Stomach (tissue), 9 donors: ENCODE results near the gene CCNQ. TPM values are rescaled to one million over a fixed set of nuclear protein-coding genes. Genes with fewer than 3 reads are reported as not detected.

Experiments
- DNase-seq, 2 donors: peaks; one replicate each; pipeline versions ENCODE4 v3.0.0 to v3.0.0-alpha.2; 2013 to 2019
- H3K27ac ChIP-seq, 5 donors: fragments of 200-600 bp in 4 of 5; sonication (generic) in 4 of 5; one replicate each; pipeline ENCODE4 v1.5.1; 2013 to 2019; ENCODE audit warnings: mild to moderate bottlenecking in 1 of 5, moderate library complexity in 1 of 5
- H3K27me3 ChIP-seq, 3 donors: fragments of 200-600 bp; sonication (generic); one replicate each; pipeline ENCODE4 v1.5.1; 2017 to 2019; ENCODE audit warnings: mixed run types in 1 of 3
- H3K36me3 ChIP-seq, 4 donors: fragments of 200-600 bp; sonication (generic); 1 replicate in 3 of 4; 2 replicates in 1 of 4; pipeline ENCODE4 v1.5.1; 2016 to 2019
- H3K4me1 ChIP-seq, 4 donors: fragments of 200-600 bp; sonication (generic); one replicate each; pipeline ENCODE4 v1.5.1; 2016 to 2019
- H3K4me3 ChIP-seq, 4 donors: fragments of 200-600 bp; sonication (generic) in 3 of 4; one replicate each; pipeline ENCODE4 v1.5.1; 2016 to 2019; ENCODE audit warnings: mild to moderate bottlenecking in 1 of 4
- H3K9me3 ChIP-seq, 4 donors: fragments of 200-600 bp; sonication (generic); one replicate each; pipeline ENCODE4 v1.5.1; 2016 to 2019
- EP300 ChIP-seq: sonication (generic); formaldehyde crosslinking; IDR thresholded peaks from one replicate; pipeline ENCODE4 v1.6.1; 2017; ENCODE audit warnings: antibody characterized with exemption
- POLR2A ChIP-seq, 4 donors: fragments of 450-650 bp; IDR thresholded peaks; one replicate each; pipeline ENCODE4 v1.6.1; 2016; ENCODE audit warnings: antibody characterized with exemption in 4 of 4, control low read depth in 2 of 4, mild to moderate bottlenecking in 1 of 4, moderate library complexity in 1 of 4
- POLR2AphosphoS5 ChIP-seq, 3 donors: sonication (generic); formaldehyde crosslinking; IDR thresholded peaks; one replicate each; pipeline ENCODE4 v1.6.1; 2016; ENCODE audit warnings: antibody characterized with exemption in 3 of 3
- WGBS, 5 donors: extraction: QIAGEN DNeasy Blood & Tissue Kit in 3 of 5; methylation state at CpG; one replicate each; pipeline versions ENCODE4 v1.1.5 to v1.1.7; 2013 to 2018; 5-methylcytosine and 5-hydroxymethylcytosine counted together
- intact Hi-C: fragments of 100-400 bp; cut with DNase I; formaldehyde crosslinking; loops from one replicate; pipeline ENCODE4 v1.15.1; 2023; ENCODE audit warnings: low total_unique reads
- polyA plus RNA-seq, 3 donors: library from polyadenylated mRNA; stranded (reverse); fragments of 200-250 nt; gene quantifications; one replicate each; pipeline ENCODE4 v1.2.3, GENCODE V29; 2013
- total RNA-seq, 5 donors: library from RNA; depleted of rRNA; stranded (reverse); fragments of >200 nt; gene quantifications; one replicate each; pipeline versions ENCODE4 v1.1.0 to v1.2.3, GENCODE V29; 2014 to 2016
- TF ChIP-seq, protein P1 (sequence below), 7 experiments: fragments of 450-650 bp in 4 of 7; fragments of 200-600 bp in 3 of 7; sonication (generic) in 3 of 7; IDR thresholded peaks; one replicate each; pipeline ENCODE4 v1.5.1; 2016 to 2019; ENCODE audit warnings: antibody characterized with exemption in 7 of 7, control low read depth in 2 of 7, mild to moderate bottlenecking in 1 of 7
- donor health status: healthy with polysubstance abuse.
- donor health status: Bipolar disorder and iron deficiency.
- donor health status: healthy.

Gene CCNQ
- total and polyA plus RNA-seq, 8 donors, result 0.58 to 55.4 (median 26.2) TPM; not detected in 1

DNA sequence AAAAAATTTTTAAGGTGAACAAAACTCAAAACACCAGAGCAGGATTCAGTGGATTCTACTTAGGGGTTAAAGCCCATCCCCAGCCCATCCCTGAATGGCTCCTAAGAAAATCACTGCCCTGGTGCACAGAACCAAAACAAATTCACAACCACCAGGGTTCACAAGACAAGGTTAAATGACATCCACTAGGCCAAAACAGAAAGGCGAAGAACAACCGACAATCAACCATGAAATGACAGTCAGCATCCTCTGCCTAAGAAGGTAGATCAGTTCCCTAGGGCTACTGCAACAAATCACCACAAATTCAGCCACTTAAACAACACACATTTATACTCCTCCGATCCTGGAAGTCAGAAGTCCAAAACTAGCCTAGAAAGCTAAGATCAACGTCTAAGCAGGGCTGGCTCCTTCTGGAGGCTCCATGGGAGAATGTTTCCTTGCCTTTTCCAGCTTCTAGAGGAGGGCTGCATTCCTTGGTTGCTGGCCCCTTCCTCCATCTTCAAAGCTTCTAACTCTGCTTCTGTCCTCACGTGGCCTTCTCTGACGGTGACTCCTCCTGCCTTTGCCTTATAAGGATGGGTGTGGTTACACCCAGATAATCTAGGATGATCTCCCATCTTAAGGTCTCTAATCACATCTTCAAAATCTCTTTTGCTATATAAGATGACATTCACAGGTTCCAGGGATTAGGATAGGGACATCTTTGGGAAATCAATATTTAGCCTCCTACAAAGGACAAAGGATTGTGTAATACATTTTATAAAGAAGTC is 1.8 kb downstream of the CCNQ start:
- Histone ChIP-seq H3K27me3 (no peaks in the 10 kb centered on the region), H3K4me3 (peak overlapping the region in 1 of 4 donors; percentile 90), H3K4me1 (peaks cover 4 to 27% (median 17%) of the 10 kb centered on the region in 4 donors), H3K9me3 (peaks cover 0 to 16% (median 4%) of the 10 kb centered on the region in 4 donors), H3K36me3 (peaks cover 4 to 41% (median 35%) of the 10 kb centered on the region in 4 donors), H3K27ac (no peak overlapping the region)
- no peak for DNase-seq
- intact Hi-C loops, result no loop called here
- WGBS, 5 donors, result 80 to 89% (median 82%) methylated on average over 6 of the region's 6 CpGs
- TF ChIP-seq POLR2AphosphoS5 (IDR thresholded peaks at IDR 0.05) (no peak), EP300 (no peak), POLR2A (IDR thresholded peaks at IDR 0.05) (no peak)
- TF ChIP-seq, protein P1, sequence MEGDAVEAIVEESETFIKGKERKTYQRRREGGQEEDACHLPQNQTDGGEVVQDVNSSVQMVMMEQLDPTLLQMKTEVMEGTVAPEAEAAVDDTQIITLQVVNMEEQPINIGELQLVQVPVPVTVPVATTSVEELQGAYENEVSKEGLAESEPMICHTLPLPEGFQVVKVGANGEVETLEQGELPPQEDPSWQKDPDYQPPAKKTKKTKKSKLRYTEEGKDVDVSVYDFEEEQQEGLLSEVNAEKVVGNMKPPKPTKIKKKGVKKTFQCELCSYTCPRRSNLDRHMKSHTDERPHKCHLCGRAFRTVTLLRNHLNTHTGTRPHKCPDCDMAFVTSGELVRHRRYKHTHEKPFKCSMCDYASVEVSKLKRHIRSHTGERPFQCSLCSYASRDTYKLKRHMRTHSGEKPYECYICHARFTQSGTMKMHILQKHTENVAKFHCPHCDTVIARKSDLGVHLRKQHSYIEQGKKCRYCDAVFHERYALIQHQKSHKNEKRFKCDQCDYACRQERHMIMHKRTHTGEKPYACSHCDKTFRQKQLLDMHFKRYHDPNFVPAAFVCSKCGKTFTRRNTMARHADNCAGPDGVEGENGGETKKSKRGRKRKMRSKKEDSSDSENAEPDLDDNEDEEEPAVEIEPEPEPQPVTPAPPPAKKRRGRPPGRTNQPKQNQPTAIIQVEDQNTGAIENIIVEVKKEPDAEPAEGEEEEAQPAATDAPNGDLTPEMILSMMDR (IDR thresholded peaks at IDR 0.05), result no peak

DNA sequence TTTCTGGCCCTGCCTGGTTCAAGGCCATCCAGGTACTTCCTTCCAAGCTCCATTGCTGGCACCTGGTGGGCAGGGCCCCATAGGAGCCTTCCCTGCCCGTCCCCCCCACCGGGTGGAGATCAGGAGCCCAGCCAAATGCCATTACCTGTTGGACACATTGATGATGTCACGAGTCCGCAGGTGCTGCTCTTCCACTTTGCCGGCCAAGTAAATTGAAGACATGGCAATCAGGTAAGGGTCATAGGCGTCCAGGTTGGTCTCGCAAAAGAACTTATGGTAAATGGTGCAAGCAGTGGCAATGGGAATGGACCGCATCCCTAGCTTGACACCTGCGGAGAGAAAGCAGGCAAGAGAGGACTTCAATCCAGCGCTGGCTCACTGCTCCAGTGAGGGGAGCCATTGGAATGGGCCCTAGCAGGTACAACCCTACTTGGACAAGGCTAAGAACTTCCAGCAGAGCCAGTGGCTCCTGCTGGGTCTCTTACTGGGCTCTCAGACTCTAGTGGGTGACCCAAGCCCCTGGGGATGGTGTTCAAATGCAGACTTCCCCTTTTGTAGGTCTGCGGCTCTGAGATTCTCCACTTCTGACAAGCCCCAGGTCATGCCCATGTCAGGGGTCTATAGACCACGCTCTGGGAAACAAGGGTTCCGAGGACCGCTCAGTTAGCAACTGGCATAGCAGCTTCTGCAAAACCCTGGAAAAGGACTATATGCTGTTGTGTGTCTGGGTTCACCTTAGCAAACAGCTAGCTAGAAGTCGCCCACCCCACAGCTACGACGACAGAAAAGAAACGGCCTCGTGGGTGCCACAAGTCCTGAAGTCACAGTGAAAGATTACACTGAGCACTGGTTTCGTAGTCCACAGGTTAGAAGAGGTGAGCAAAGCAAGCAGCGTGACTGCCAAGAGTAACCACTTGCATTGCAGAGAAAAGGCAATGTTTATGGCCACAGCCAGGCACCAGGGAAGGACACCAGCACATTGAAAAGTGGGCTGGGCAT is 2.8 kb downstream of the CCNQ start:
- Histone ChIP-seq H3K9me3 (peaks cover 0 to 16% (median 4%) of the 10 kb centered on the region in 4 donors), H3K4me3 (no peak overlapping the region), H3K4me1 (peaks cover 4 to 27% (median 17%) of the 10 kb centered on the region in 4 donors), H3K27me3 (no peaks in the 10 kb centered on the region), H3K27ac (no peak overlapping the region), H3K36me3 (peaks cover 6 to 51% (median 45%) of the 10 kb centered on the region in 4 donors)
- WGBS, 5 donors, result 89 to 95% (median 95%) methylated on average over 19 to 21 of the region's 21 CpGs
- intact Hi-C loops, result no loop called here
- TF ChIP-seq, protein P1 (IDR thresholded peaks at IDR 0.05), result no peak
- TF ChIP-seq POLR2AphosphoS5 (IDR thresholded peaks at IDR 0.05) (no peak), POLR2A (IDR thresholded peaks at IDR 0.05) (no peak), EP300 (no peak)
- DNase-seq, result no peak

DNA sequence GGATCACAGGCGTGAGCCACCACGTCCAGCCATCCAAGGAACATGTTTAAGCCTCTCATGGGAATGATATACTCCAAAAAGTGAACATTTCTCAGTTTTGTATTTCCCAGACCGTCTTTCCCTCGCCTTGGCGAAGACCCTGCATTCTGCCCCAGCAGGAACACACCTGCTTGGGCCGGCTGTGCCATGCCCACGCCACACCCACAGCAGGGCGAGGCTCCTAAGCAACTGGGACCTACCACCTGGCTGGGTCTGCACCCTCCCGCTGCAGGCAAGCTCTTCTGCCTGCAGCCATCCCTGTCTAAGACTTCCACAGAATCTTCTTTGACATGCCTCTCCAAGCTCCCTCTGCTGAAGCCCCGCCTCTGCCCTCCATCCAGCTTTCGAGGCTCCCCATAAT is 3.6 kb downstream of the CCNQ start:
- peaks cover 0 to 16% (median 4%) of the 10 kb centered on the region in 4 donors for H3K9me3 ChIP-seq
- no peak overlapping the region for H3K27ac ChIP-seq
- 76 to 90% (median 83%) methylated on average over 6 to 11 of the region's 11 CpGs for WGBS, 5 donors
- peaks cover 6 to 58% (median 52%) of the 10 kb centered on the region in 4 donors for H3K36me3 ChIP-seq
- peaks cover 4 to 23% (median 13%) of the 10 kb centered on the region in 4 donors for H3K4me1 ChIP-seq
- H3K4me3 ChIP-seq, result no peak overlapping the region
- no peak for TF ChIP-seq POLR2AphosphoS5 (IDR thresholded peaks at IDR 0.05)
- no peak for TF ChIP-seq EP300
- TF ChIP-seq, protein P1 (IDR thresholded peaks at IDR 0.05), result no peak
- no peak for TF ChIP-seq POLR2A (IDR thresholded peaks at IDR 0.05)
- intact Hi-C loops, result no loop called here
- no peak for DNase-seq
- H3K27me3 ChIP-seq, result no peaks in the 10 kb centered on the region
